UCSD-AML1 (cell line): ENCODE results near the gene MPPE1.
A peak's percentile ranks its signal among the peaks of the same experiment; 100 is the strongest.
"Not testable (repeated sequence)": the region's sequence is repeated elsewhere in the genome, so short reads cannot be mapped to it uniquely, and the experiment has no call there.

Experiments
- DNase-seq: peaks from one replicate; lab custom pipeline; 2025; ENCODE audit not compliant: unreplicated experiment; lab: John Stamatoyannopoulos, UW

MPPE1 gene

DNA sequence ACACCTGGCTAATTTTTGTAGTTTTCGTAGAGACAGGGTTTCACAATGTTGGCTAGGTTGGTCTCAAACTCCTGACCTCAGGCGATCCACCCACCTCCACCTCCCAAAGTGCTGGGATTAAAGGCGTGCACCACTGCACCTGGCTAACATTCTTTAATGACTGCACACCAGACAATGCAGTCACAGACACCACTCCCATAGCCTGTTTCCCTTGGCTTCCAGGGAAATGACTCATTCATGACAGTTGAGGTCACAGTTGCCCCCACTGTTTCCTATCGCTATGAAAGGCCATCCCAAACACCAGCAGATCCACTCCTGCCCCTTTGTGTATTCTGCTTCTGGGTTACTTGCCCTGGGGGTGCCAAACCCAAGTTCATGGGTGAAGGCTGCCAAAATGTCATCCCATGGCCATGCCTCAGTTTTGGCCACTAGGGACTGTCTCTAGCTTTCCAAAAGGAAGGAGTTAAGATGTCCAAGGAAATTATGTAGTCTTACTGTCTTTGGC lies 48.2 kb downstream of the MPPE1 start:
- no peak for DNase-seq

DNA sequence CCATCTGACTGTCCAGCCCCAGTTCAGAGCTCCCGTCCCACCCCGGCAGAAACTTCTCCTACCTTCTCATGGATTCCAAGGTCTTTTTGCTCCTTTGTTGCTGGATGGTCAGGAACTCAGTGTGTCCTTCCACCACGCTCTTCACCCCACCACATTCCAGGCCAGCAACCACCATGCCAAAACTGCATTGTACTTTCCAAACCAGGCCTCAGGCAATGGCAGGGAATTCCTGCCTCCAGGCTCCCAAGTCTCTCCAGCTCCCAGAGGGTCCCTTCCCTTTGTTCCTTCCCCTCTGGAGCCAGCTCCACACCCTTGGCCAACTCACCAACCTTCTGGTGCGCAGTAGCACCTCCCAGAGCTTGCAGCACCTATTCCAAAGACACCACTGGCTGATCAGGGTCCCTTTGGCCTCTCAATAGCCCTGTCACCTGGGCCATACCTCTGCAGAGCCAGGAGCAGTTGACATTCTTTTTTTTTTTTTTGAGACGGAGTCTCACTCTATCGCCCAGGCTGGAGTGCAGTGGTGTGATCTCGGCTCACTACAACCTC lies 48.8 kb downstream of the MPPE1 start:
- no peak for DNase-seq

DNA sequence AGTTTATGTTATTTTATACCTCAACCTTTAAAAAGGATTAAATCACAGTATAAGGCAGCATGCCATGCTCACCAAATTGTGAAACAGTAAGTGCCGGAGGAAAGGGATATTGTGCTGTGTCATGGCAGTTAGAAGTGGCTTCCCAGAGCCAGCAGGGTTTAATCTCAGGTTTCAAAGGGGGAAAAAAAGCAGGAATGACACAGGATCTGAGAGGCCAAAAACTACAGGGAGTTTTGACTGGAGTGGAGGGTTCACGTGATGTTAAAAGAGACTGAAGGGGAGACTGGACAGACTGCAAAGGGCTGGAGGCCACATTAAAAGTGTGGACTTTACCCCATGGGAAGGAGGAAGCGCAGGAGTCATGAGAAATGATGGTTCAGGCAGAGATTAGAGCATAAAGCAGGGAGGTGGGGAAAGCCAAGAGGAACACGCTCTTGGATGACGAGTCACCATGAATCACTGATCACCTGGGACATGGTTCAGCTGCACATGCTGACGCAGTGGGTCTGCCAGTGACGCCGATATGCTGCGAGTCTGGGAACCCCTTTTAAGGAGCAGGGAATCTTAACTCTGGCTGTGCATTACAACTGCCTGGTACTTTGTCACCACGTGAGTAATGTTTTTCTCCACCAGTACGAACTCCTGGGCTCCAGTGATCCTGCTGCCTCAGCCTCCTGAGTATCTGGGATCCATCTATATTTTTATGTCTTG lies 50.8 kb downstream of the MPPE1 start:
- DNase-seq, result no peak

DNA sequence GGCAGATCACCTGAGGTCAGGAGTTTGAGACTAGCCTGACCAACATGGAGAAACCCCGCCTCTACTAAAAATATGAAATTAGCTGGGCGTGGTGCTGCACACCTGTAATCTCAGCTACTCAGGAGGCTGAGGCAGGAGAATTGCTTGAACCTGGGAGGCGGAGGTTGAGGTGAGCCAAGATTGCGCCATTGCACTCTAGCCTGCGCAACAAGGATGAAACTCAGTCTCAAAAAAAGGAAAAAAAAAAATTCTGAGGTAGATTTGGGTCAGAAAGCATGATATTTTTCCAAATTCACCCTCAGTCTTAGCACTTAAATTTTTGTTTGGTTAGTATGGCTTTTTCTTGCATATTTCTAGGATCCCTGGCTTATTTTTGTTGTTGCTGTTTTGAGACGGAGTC lies 53.6 kb downstream of the MPPE1 start:
- DNase-seq, result not testable (repeated sequence)

DNA sequence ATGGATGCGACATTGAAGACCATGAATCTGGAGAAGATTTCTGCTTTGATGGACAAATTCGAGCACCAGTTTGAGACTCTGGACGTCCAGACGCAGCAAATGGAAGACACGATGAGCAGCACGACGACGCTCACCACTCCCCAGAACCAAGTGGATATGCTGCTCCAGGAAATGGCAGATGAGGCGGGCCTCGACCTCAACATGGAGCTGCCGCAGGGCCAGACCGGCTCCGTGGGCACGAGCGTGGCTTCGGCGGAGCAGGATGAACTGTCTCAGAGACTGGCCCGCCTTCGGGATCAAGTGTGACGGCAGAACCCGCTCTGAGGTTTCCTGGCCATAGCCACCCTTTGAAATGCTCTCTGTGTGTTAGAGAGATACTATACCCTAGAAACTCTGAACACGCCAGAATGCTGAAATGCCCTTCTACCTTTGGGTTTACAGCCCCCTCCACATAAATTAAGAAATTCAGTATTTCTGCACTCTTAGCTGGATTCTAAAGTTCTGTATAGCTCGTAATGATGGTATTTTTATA lies 56.2 kb downstream of the MPPE1 start:
- DNase-seq, result peak; percentile 52

DNA sequence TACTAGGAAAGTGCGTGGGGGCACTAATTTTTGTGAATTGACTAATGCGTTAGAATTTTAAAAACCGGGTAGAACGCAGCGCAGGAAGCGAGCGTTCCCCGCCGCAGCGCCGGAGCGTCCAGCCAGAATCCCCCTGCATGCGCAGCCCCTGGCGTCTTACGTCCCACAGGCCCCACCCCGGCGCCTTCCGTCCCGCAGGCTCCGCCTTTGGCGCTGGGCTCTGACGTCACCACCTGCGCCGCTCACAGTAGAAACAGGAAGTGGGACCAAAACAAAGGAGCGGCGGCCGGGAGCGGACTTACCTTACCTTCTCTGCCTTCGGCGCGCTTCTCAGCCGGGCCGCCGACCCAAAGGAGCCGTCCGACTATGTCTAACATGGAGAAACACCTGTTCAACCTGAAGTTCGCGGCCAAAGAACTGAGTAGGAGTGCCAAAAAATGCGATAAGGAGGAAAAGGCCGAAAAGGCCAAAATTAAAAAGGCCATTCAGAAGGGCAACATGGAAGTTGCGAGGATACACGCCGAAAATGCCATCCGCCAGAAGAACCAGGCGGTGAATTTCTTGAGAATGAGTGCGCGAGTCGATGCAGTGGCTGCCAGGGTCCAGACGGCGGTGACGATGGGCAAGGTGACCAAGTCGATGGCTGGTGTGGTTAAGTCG lies 56.8 kb downstream of the MPPE1 start, which contains the start of gene CHMP1B:
TSS of gene CHMP1B (plus strand) at position 268 of the 660 bp plus-strand sequence. CDS start at position 367, 99 bp downstream.
- DNase-seq, result peak; percentile 98

DNA sequence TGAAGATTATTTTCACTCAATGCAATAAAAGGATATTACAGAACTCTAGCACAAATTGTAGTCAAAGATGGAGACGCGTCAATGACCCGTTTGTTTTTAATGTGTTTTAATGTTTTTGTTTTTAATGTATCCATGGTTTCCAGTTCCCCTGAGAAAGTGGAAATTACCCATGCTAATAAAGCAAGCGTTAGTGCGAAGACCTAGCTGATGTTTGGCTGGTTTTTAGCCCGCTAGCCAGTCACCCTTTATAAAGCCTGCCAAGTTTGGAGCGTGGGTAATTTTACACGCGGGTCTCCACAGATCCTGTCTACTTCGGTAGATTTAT lies 57.3 kb downstream of the MPPE1 start:
- DNase-seq, result no peak

DNA sequence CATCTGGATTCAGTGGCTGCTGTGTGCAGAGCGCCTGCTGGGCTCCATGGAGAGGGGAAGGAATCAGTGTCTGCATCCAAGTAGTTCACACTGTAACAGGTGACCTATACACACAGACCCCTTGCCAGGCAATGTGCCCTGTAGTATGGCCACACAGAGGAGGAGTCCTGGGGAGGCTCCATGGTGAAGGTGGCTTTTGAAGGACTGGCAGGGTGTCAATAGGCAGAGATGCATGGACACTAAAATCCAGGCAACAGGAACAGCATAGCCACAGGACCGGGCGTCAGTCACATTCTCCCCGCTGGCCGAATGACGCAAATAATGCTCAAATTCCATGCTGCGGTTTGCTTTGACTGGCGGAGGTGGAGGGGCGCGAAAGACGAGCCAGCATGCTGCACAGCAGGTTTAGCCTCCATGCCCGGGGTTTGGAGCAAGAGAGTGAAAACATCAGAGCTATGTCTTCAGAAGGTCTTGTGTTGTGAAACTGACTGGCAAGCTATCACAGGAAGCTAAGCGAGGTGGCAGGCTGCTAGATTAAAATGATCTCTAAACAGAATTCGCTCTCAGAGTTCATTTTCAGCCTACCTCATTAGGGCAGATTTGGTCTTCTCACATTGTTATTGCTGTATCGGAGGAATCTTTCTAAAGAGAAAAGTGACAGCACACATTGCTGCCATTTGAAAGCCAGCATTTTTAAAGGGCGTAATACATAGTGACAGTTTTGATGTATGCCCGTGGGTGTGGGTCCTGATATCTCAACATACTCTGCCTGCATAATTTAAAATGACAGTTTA lies 58.1 kb downstream of the MPPE1 start:
- DNase-seq, result peak; percentile 56

DNA sequence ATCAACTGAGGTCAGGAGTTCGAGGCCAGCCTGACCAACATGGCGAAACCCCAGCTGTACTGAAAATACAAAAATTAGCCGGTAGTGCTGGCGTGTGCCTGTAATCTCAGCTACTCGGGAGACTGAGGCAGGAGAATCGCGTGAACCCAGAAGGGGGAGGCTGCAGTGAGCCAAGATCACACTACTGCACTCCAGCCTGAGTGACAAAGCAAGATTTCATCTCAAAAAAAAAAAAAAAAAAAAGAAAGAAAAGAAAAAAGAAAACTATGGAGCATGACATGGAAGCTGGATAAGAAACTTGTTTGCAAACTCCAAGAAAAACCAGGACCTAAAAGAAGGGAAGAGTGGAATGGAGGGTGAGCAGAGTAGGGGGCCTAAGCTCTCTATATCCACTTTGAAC lies 58.8 kb downstream of the MPPE1 start:
- DNase-seq, result no peak

DNA sequence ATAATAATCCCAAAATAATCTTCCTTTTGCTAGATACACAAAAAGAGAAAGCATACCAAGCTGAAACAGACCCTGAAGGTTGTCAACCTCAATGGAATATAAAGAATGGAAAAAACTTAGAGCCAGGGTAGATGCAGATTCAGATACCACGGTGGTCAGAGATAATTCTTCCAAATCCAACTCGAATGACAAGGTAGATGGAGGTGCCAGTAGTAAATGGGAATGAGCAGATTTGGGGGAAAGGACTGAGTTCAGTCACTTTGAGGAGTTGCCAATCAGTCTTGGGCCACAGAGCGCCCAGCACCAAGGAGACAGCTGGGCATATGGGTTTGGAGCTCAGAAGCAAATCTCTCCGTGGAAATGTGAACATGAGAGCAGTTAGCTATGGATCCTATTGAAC lies 60.3 kb downstream of the MPPE1 start:
- no peak for DNase-seq

DNA sequence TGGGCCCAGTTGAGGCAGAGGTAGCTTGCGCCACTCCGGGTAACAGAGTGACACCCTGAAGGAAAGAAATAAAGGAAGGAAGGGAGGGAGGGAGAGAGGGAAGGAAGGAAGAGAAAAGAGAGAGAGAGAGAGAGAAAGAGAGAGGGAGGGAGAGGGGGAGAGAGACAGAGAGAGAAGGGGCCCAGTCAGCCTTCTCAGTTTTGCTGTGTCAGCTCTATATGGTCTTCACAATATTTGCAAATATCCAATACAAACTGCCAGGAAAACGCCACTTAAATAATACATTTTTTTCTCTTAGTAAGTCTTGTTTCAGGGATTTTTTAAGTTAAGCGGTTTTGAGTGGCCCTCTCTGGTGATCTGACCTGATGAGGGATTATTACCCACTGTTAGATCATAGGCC lies 62.5 kb downstream of the MPPE1 start:
- no peak for DNase-seq

DNA sequence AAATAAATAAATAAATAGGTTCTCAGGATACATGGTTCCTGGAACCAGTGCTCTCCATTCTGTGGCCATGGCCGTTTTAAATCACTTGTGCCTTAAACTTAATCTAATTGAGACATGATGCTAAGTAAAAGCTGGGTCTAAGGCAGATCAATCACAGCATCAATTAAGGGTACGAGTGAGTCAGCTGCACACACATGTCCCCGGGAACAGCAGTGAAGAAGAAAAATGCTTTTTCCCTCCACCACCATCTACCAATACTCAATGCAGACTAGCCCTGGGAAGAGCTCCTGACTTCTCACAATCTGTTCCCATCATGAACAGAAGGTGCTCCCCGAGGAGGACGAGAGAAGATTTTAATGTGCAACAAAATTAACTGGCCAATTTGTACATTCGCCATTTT lies 63.7 kb downstream of the MPPE1 start:
- DNase-seq, result no peak

DNA sequence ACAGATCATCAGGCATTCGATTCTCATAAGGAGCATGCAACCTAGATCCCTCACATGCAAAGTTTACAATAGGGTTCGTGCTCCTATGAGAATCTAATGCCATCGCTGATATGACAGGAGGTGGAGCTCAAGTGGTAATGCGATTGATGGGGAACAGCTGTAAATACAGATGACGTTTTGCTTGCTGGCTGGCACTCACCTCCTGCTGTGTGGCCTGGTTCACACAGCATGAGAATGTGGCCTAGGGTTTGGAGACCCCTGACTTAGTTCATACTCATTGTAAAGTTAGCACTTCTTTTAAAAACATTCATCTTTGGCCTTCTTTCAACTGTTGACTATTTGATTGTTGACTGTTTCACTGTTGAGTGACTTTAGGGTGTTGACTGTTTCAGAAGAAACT lies 65.6 kb downstream of the MPPE1 start:
- DNase-seq, result no peak

DNA sequence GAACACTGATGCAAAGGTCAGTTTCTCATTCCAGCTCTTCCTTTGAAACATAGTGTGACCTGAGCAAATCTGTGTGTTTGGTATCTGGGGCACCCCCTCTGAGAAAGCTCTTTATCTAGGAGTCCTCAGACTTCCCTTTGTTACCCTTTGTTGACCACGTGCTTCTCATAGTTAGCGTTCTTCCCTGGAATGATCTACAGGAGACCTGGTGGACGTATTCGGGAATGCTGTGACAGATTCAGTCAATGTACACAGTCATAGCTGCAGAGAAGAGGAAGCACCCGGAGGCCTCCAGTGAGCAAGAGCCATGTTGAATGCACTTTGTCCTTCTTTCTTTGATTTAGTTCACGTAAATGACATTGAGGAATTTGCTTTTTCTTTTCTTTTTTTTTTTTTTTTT lies 67.6 kb downstream of the MPPE1 start:
- DNase-seq, result no peak

DNA sequence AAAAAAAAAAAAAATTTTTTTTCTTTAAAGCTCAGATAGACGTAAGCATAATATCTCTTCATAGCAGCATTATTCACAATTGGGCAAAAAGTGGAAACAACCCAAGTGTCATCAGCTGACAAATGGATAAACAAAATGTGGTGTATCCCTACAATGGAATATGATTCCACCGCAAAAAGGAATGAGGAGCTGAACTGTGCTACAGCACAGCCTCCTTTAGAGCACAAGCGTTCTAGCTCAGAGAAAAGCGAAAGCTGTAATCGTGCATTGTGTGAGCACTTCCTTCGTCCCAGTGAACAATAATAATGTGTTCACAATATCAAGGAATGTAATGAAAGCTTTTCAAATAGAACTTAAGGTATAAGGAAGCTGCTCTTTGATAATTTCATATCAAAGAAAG lies 68.6 kb downstream of the MPPE1 start:
- DNase-seq, result no peak

DNA sequence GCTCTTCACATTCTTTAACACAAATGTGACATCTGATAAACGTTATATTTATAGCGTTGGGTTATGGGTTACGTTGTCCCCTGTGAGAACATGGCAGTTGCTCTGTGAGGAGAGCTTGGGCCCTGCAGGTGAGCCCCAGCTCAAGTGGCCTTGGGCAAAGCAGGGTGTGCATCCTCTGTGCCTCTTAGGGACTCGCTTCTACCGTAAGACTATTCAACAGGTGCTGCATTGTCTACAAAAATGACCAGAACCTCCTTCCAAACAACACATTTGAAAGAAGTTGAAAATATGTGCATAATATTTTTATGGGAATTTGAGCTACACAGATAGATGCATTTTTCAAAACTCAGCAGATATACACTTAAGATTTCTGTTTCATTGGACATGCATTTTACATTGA lies 73.3 kb downstream of the MPPE1 start:
- no peak for DNase-seq
